ENCODE data around the gene IL1RAPL2. TPM values are rescaled to one million over a fixed set of nuclear protein-coding genes. Genes with fewer than 3 reads are reported as not detected.

Gene IL1RAPL2
- total RNA-seq, 1 donor = not detected

DNA sequence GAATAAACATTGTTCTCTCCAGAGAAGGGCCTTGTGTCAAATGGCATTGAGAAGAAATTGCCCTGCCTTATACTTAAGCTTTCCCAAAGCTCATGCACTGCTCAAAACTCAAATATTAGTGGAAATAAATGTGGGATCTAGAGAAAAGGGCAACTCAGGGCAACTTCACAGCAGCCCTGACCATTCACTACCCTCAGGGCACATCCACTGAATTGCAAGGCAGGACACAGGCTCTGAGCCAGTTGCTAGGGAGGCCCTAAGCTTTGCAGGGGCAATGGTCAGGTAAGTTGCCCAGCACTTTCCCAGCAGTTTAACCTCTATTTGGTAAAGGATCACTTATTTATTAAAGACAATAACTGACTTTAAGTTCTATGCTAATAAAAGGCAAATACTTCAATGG is 909.8 kb downstream of the IL1RAPL2 start:
- H3K4me3 ChIP-seq (ENCODE audit: insufficient read depth, low read length) = no peak overlapping the region
- H3K27me3 ChIP-seq (ENCODE audit: insufficient read depth, low read length) = no peaks in the 10 kb centered on the region
- TF ChIP-seq, protein P1, sequence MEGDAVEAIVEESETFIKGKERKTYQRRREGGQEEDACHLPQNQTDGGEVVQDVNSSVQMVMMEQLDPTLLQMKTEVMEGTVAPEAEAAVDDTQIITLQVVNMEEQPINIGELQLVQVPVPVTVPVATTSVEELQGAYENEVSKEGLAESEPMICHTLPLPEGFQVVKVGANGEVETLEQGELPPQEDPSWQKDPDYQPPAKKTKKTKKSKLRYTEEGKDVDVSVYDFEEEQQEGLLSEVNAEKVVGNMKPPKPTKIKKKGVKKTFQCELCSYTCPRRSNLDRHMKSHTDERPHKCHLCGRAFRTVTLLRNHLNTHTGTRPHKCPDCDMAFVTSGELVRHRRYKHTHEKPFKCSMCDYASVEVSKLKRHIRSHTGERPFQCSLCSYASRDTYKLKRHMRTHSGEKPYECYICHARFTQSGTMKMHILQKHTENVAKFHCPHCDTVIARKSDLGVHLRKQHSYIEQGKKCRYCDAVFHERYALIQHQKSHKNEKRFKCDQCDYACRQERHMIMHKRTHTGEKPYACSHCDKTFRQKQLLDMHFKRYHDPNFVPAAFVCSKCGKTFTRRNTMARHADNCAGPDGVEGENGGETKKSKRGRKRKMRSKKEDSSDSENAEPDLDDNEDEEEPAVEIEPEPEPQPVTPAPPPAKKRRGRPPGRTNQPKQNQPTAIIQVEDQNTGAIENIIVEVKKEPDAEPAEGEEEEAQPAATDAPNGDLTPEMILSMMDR (IDR thresholded peaks at IDR 0.05; ENCODE audit: extremely low read depth, low read depth, low read length) = no peak
- H2AFZ ChIP-seq (ENCODE audit: low read length) = no peak overlapping the region
- H3K79me2 ChIP-seq (ENCODE audit: insufficient read depth, low read length) = no peaks in the 10 kb centered on the region
- no peaks in the 10 kb centered on the region for H3K9me3 ChIP-seq (ENCODE audit: low read depth, low read length)
- H3K27ac ChIP-seq (ENCODE audit: low read depth, low read length) = no peak overlapping the region
- no peak overlapping the region for H3K4me2 ChIP-seq (ENCODE audit: insufficient read depth, low read length)
- H4K20me1 ChIP-seq (ENCODE audit: insufficient read depth, low read length) = peaks cover 1% of the 10 kb centered on the region
- no peak for DNase-seq (ENCODE audit: insufficient read length, low spot score, missing footprints)
- H3K36me3 ChIP-seq (ENCODE audit: insufficient read depth, low read length) = no peaks in the 10 kb centered on the region
- no peaks in the 10 kb centered on the region for H3K4me1 ChIP-seq (ENCODE audit: insufficient read depth, low read length)

DNA sequence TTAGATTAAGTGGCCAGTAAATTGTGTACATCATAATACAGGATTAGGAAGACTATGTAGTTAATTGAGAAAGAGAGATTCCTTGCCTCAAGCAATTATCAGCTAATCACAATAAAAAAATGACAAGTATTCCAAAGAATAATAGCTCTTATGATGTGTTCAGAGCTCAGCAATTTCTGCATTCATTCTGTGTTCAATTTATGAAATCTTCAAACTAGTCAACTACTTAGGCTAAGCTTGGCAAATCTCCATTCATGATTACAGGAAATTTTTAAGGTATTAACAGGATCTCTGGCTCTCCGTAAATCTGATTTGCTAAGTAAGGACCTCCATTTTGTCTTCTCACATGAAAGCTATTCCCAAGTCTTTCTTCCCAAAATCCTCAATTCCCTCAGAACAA is 911.4 kb downstream of the IL1RAPL2 start:
- Histone ChIP-seq H3K4me1 (ENCODE audit: insufficient read depth, low read length) (no peaks in the 10 kb centered on the region), H3K27ac (ENCODE audit: low read depth, low read length) (no peak overlapping the region), H4K20me1 (ENCODE audit: insufficient read depth, low read length) (peaks cover 2% of the 10 kb centered on the region), H3K4me2 (ENCODE audit: insufficient read depth, low read length) (no peak overlapping the region), H3K4me3 (ENCODE audit: insufficient read depth, low read length) (no peak overlapping the region), H3K27me3 (ENCODE audit: insufficient read depth, low read length) (peaks cover 4% of the 10 kb centered on the region), H2AFZ (ENCODE audit: low read length) (peak overlapping the region; percentile 1), H3K79me2 (ENCODE audit: insufficient read depth, low read length) (no peaks in the 10 kb centered on the region), H3K36me3 (ENCODE audit: insufficient read depth, low read length) (no peaks in the 10 kb centered on the region), H3K9me3 (ENCODE audit: low read depth, low read length) (no peaks in the 10 kb centered on the region)
- TF ChIP-seq, protein P1 (IDR thresholded peaks at IDR 0.05; ENCODE audit: extremely low read depth, low read depth, low read length) = no peak
- no peak for DNase-seq (ENCODE audit: insufficient read length, low spot score, missing footprints)

DNA sequence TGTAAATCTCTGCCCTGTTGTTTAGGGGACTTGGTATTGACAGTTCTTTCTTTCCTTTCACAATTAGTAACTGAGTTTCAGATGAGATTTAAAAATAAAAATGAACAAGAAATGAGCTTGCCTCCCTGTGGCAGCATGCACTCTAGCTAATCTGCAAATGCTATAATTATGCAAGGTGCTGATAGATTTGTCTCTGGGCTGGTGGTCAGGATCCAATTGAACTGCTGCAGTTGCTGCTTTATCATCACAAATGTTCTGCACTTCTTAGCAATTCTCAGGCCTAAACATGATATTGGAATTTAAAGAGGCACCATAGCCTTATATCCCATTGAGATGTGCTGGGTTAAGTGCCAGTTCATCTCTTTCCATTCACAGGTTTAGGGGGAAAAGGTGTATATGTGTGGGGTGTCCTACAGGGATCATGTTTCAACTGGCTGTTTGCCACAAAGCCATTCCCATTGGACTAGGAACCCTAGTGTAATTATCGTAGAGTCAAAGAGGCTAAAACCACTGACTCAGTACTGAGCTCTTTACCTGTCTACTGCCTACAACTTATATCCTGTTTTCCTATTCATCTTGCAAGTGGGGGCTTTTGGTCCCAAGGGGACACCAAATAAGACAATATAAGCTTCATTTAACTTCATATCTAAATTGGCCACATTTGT is 914.8 kb downstream of the IL1RAPL2 start:
- TF ChIP-seq, protein P1 (IDR thresholded peaks at IDR 0.05; ENCODE audit: extremely low read depth, low read depth, low read length) = no peak
- Histone ChIP-seq H4K20me1 (ENCODE audit: insufficient read depth, low read length) (peaks cover 2% of the 10 kb centered on the region), H2AFZ (ENCODE audit: low read length) (no peak overlapping the region), H3K27ac (ENCODE audit: low read depth, low read length) (no peak overlapping the region), H3K4me3 (ENCODE audit: insufficient read depth, low read length) (no peak overlapping the region), H3K36me3 (ENCODE audit: insufficient read depth, low read length) (no peaks in the 10 kb centered on the region), H3K9me3 (ENCODE audit: low read depth, low read length) (no peaks in the 10 kb centered on the region), H3K79me2 (ENCODE audit: insufficient read depth, low read length) (no peaks in the 10 kb centered on the region), H3K4me1 (ENCODE audit: insufficient read depth, low read length) (no peaks in the 10 kb centered on the region), H3K4me2 (ENCODE audit: insufficient read depth, low read length) (no peak overlapping the region), H3K27me3 (ENCODE audit: insufficient read depth, low read length) (peaks cover 4% of the 10 kb centered on the region)
- no peak for DNase-seq (ENCODE audit: insufficient read length, low spot score, missing footprints)

DNA sequence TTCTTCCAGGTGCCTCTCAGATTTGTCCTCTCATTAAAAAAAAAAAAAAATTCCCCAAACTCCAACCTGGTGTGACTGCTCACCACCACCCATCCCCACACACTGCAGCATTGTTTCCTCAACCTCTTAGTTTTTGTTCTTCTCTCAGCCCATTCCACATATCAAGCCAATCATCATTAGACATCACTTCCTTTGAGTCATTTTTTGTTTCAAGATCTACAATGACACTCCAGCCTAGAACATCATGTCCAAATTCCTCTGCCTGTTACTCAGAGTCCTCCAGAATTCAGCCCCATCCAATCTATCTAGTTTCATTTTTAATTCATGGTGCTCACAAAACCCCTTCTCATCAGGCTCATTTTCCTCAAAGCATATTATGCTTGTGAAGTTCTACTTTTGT is 917.0 kb downstream of the IL1RAPL2 start:
- no peak for DNase-seq (ENCODE audit: insufficient read length, low spot score, missing footprints)
- H3K36me3 ChIP-seq (ENCODE audit: insufficient read depth, low read length) = no peaks in the 10 kb centered on the region

More for the DNA sequence above, 917.0 kb downstream of the IL1RAPL2 start:
- Histone ChIP-seq H3K27me3 (ENCODE audit: insufficient read depth, low read length) (peaks cover 4% of the 10 kb centered on the region), H3K27ac (ENCODE audit: low read depth, low read length) (no peak overlapping the region), H3K9me3 (ENCODE audit: low read depth, low read length) (no peaks in the 10 kb centered on the region), H3K79me2 (ENCODE audit: insufficient read depth, low read length) (no peaks in the 10 kb centered on the region), H3K4me1 (ENCODE audit: insufficient read depth, low read length) (no peaks in the 10 kb centered on the region), H4K20me1 (ENCODE audit: insufficient read depth, low read length) (peaks cover 2% of the 10 kb centered on the region), H3K4me2 (ENCODE audit: insufficient read depth, low read length) (peak overlapping the region; percentile 36), H3K4me3 (ENCODE audit: insufficient read depth, low read length) (no peak overlapping the region), H2AFZ (ENCODE audit: low read length) (no peak overlapping the region)
- TF ChIP-seq, protein P1 (IDR thresholded peaks at IDR 0.05; ENCODE audit: extremely low read depth, low read depth, low read length) = no peak
